Measurements from ENCODE around the gene GORAB. TPM values are rescaled to one million over a fixed set of nuclear protein-coding genes. Genes with fewer than 3 reads are reported as not detected.

GORAB gene
- total and polyA plus RNA-seq, 2 of the 4 experiments (the other 2 are of a cell fraction): 11.3 to 14.0 TPM

- intact Hi-C loops (cut with micrococcal nuclease): no loop called here
- ATAC-seq (ENCODE audit: low read depth) (no peak; the same call in 1 of the 2 replicates), DNase-seq (no peak)
- H3K9me1 ChIP-seq (ENCODE audit: insufficient read depth, low read length): 0 out of 2 replicates have a peak, but pooled peaks cover 2% of the 10 kb centered on the region
- no peak overlapping the region for H2AK5ac ChIP-seq (ENCODE audit: low read depth, low read length)
- no peak overlapping the region for H2BK5ac ChIP-seq (ENCODE audit: low read depth, low read length, poor library complexity, severe bottlenecking)
- no peak overlapping the region for H3K18ac ChIP-seq (ENCODE audit: low read depth, low read length)
- H4K8ac ChIP-seq (ENCODE audit: low read depth in 2 of 2, low read length in 2 of 2): no peak overlapping the region
- H3K4ac ChIP-seq (ENCODE audit: low read depth, low read length): no peak overlapping the region
- no peak overlapping the region for H3K27ac ChIP-seq (ENCODE audit: insufficient read depth, low read length)
- dilution Hi-C loops (cut with HindIII; ENCODE audit: low sequenced_read_pairs, unreplicated experiment): no loop called here
- in situ Hi-C loops (cut with MboI; ENCODE audit: low sequenced_read_pairs): no loop called here
- no peak overlapping the region for H2AK9ac ChIP-seq (replicated peaks; ENCODE audit: low read depth, low read length, poor library complexity)
- H3K9ac ChIP-seq (ENCODE audit: low read depth, low read length): no peak overlapping the region
- H2BK20ac ChIP-seq (ENCODE audit: low read depth, low read length): peak overlapping the region; percentile 2; the same call in 1 of the 2 replicates
- no peak overlapping the region for H4K91ac ChIP-seq (ENCODE audit: insufficient read depth, low read depth, low read length)
- H2BK120ac ChIP-seq (ENCODE audit: low read depth, low read length): peak overlapping the region; percentile 74; the same call in 1 of the 2 replicates
- no peak overlapping the region for H2AFZ ChIP-seq (replicated peaks; ENCODE audit: low read length, poor library complexity)
- H3K79me1 ChIP-seq (ENCODE audit: low read depth in 1 of 2, low read length in 2 of 2): peaks cover 0 to 3% of the 10 kb centered on the region in 2 experiments; a peak in 1 of 4 replicates
- H3K23ac ChIP-seq (ENCODE audit: low read depth, low read length): no peak overlapping the region
- H3K27me3 ChIP-seq (ENCODE audit: control insufficient read depth, insufficient read depth, low read length): no peaks in the 10 kb centered on the region
- peaks cover 8% of the 10 kb centered on the region; the same call in 1 of the 2 replicates for H3K4me1 ChIP-seq (ENCODE audit: control insufficient read depth, insufficient read depth, low read length)
- no peak overlapping the region for H3K4me3 ChIP-seq (ENCODE audit: insufficient read depth, low read depth, low read length)
- ChIA-PET CTCF (interaction anchor here (0.6 kb wide), 1 partner anchor 351 kb away, joined by 10 read pairs; no protein-coding TSS in a partner anchor), POLR2A (ENCODE audit: unreplicated experiment) (no interaction called here)
- H3K14ac ChIP-seq (replicated peaks; ENCODE audit: low read depth, low read length): peak overlapping the region; percentile 4; the same call in 1 of the 2 replicates
- TF ChIP-seq RFX5 (IDR thresholded peaks at IDR 0.05; ENCODE audit: low read depth, low read length) (no peak), MXI1 (IDR thresholded peaks at IDR 0.05; ENCODE audit: borderline replicate concordance, low read depth, low read length) (no peak), CEBPB (IDR thresholded peaks at IDR 0.05; ENCODE audit: low read depth, low read length) (no peak), CTCF (conservative IDR thresholded peaks at IDR 0.05; ENCODE audit: low read depth, low read length) (no peak), RCOR1 (IDR thresholded peaks at IDR 0.05; ENCODE audit: insufficient replicate concordance, low read length) (no peak), SMC3 (IDR thresholded peaks at IDR 0.05; ENCODE audit: low read depth, low read length) (no peak), MAFK (IDR thresholded peaks at IDR 0.05; ENCODE audit: low read depth, low read length) (no peak), FOS (IDR thresholded peaks at IDR 0.05; ENCODE audit: low read depth, low read length) (no peak), MAZ (IDR thresholded peaks at IDR 0.05; ENCODE audit: borderline replicate concordance, low read depth, low read length) (no peak), CHD1 (IDR thresholded peaks at IDR 0.05; ENCODE audit: low read depth, low read length) (no peak), BHLHE40 (IDR thresholded peaks at IDR 0.05; ENCODE audit: low read depth, low read length) (no peak), USF2 (IDR thresholded peaks at IDR 0.05; ENCODE audit: low read depth, low read length) (no peak), NFE2L2 (IDR thresholded peaks at IDR 0.05; ENCODE audit: low read depth, low read length) (no peak), POLR2A (IDR thresholded peaks at IDR 0.05; ENCODE audit: low read depth, low read length) (no peak), ELK1 (IDR thresholded peaks at IDR 0.05; ENCODE audit: borderline replicate concordance, low read depth, low read length) (no peak), RAD21 (IDR thresholded peaks at IDR 0.05; ENCODE audit: low read length) (no peak)
- BruUV-seq (replicated peaks): no TSS peak
- H4K20me1 ChIP-seq (ENCODE audit: insufficient read depth, low read length): no peaks in the 10 kb centered on the region
- no peak overlapping the region for H4K5ac ChIP-seq (ENCODE audit: low read depth, low read length)
- H2BK15ac ChIP-seq (ENCODE audit: low read depth, low read length): no peak overlapping the region
- no peaks in the 10 kb centered on the region for H3K36me3 ChIP-seq (ENCODE audit: control insufficient read depth, insufficient read depth, low read length)
- 100% methylated on average over 1 of the region's 3 CpGs; no CpG with 5 or more reads in 1 of the 2 experiments for WGBS, 2 experiments (ENCODE audit: extremely low coverage in 2 of 2, insufficient read length in 1 of 2)
- H3K56ac ChIP-seq (ENCODE audit: extremely low read depth, insufficient read depth, low read length): no peak overlapping the region
- H3K4me2 ChIP-seq (ENCODE audit: low read depth, low read length): no peak overlapping the region
- H3K9me3 ChIP-seq (ENCODE audit: control insufficient read depth, insufficient read depth, low read length): no peaks in the 10 kb centered on the region
These were observed 13.0 kb upstream of the GORAB start for GRCh38 chr1:170518965-170519364.
